ENCODE results near the gene PIP5KL1.

Gene PIP5KL1

GRCh38 chr9:127873223-127873691 lies 57.3 kb downstream of the PIP5KL1 start:
- DNase-seq (ENCODE audit: low read depth) = no peak

- no peak for DNase-seq (ENCODE audit: low read depth)
Observed at GRCh38 chr9:127872369-127873222, 58.0 kb downstream of the PIP5KL1 start.

GRCh38 chr9:127871531-127871930 lies 59.0 kb downstream of the PIP5KL1 start:
- DNase-seq (ENCODE audit: low read depth) = no peak

- DNase-seq (ENCODE audit: low read depth) = no peak
Observed at GRCh38 chr9:127870887-127871286, 59.7 kb downstream of the PIP5KL1 start.

Data from stimulated activated CD8-positive, alpha-beta memory T cell treated with anti-CD3 and anti-CD28 coated beads, Interleukin-15, amount 100 ng/mL, for 24 hours (primary cell).